NCI-H2196 treated with DMSO at 0.1 percent for 48 hours (cell line): ENCODE results near the gene BTG1.
"Not testable (repeated sequence)": the region's sequence is repeated elsewhere in the genome, so short reads cannot be mapped to it uniquely, and the experiment has no call there.

Experiments
- DNase-seq: peaks from one replicate; lab custom pipeline; 2025; ENCODE audit not compliant: unreplicated experiment; lab: John Stamatoyannopoulos, UW

BTG1 gene

GRCh38 chr12:92105110-92105509, 40.5 kb downstream of the BTG1 start:
- no peak for DNase-seq

GRCh38 chr12:92102606-92103005, 43.0 kb downstream of the BTG1 start:
- no peak for DNase-seq

GRCh38 chr12:92098594-92099380, 46.9 kb downstream of the BTG1 start:
- DNase-seq: no peak

- DNase-seq: no peak
Measured at GRCh38 chr12:92096346-92097136, 49.1 kb downstream of the BTG1 start.

GRCh38 chr12:92094751-92095161, 50.9 kb downstream of the BTG1 start:
- DNase-seq: no peak

GRCh38 chr12:92094301-92094700, 51.3 kb downstream of the BTG1 start:
- not testable (repeated sequence) for DNase-seq
